GM12878 (cell line): Measurements from ENCODE around the gene ZNF302. TPM values are rescaled to one million over a fixed set of nuclear protein-coding genes. Genes with fewer than 3 reads are reported as not detected.

ENCODE experiments used
- ATAC-seq: fragments of 200-7000 bp; cut with Tn5 transposase; 3 replicates; pipeline ENCODE4 v1.9.1; 2020; ENCODE audit warnings: mild to moderate bottlenecking, moderate library complexity
- BruUV-seq: library from RNA; stranded (reverse); fragments of 400-500 nt; replicated peaks from 2 replicates; lab custom pipeline; 2021; lab: Mats Ljungman, UMichigan
- CTCF ChIA-PET: fragments of 300-600 bp; sonication (Branson Sonifier 250); formaldehyde crosslinking; extraction: SDS; loops from one replicate; lab custom pipeline; 2021; ENCODE audit warnings: inconsistent platforms; lab: Yijun Ruan, JAX
- POLR2A ChIA-PET: fragments of 350-600 bp; formaldehyde crosslinking; extraction: SDS; loops from one replicate; lab custom pipeline; 2021; ENCODE audit warnings: inconsistent platforms; lab: Charles Lee
- RAD21 ChIA-PET: fragments of 300-600 bp; sonication (Branson Sonifier 250); formaldehyde crosslinking; loops from one replicate; lab custom pipeline; 2023; ENCODE audit warnings: antibody characterized with exemption; ENCODE audit not compliant: unreplicated experiment; lab: Charles Lee
- SMC1A ChIA-PET: fragments of 300-600 bp; sonication (Branson Sonifier 250); formaldehyde crosslinking; loops from one replicate; lab custom pipeline; 2023; ENCODE audit not compliant: unreplicated experiment, uncharacterized antibody; lab: Charles Lee
- DNase-seq: peaks from one replicate; pipeline ENCODE4 v3.0.0-alpha.2; 2011; ENCODE audit warnings: low read depth, low spot score
- FAIRE-seq: peaks from 3 replicates; lab custom pipeline; 2011; peaks lifted over from hg19 to GRCh38; lab: Jason Lieb, UNC
- H2AFZ ChIP-seq: 2 replicates; pipeline ENCODE4 v1.6.0; 2011; ENCODE audit warnings: low read depth, low read length, control low read depth; ENCODE audit not compliant: control insufficient read depth
- H3K27ac ChIP-seq: 2 replicates; pipeline ENCODE4 v1.5.1; 2011; ENCODE audit warnings: control low read depth; ENCODE audit not compliant: control insufficient read depth, insufficient read depth
- H3K27me3 ChIP-seq, 2 experiments: replicated peaks in 1 of 2; 2 replicates each; pipeline versions ENCODE4 v1.6.0 to v1.6.1; 2011; ENCODE audit warnings: low read length in 1 of 2; ENCODE audit not compliant: control insufficient read depth in 2 of 2, insufficient read depth in 2 of 2
- H3K36me3 ChIP-seq, 2 experiments: 2 replicates each; pipeline ENCODE4 v1.5.1; 2011; ENCODE audit warnings: low read length in 1 of 2; ENCODE audit not compliant: control insufficient read depth in 2 of 2, insufficient read depth in 2 of 2
- H3K4me1 ChIP-seq: 2 replicates; pipeline ENCODE4 v1.6.1; 2011; ENCODE audit warnings: mild to moderate bottlenecking, low read length, moderate library complexity, mixed read lengths; ENCODE audit not compliant: control insufficient read depth, insufficient read depth
- H3K4me2 ChIP-seq: 2 replicates; pipeline ENCODE4 v1.6.0; 2011; ENCODE audit warnings: control low read depth; ENCODE audit not compliant: control insufficient read depth, insufficient read depth
- H3K4me3 ChIP-seq: fragments of 200-600 bp; sonication (generic); 2 replicates; pipeline ENCODE4 v1.5.1; 2016
- H3K79me2 ChIP-seq: 2 replicates; pipeline ENCODE4 v1.6.0; 2011; ENCODE audit warnings: low read length; ENCODE audit not compliant: control insufficient read depth, insufficient read depth
- H3K9ac ChIP-seq: 2 replicates; pipeline ENCODE4 v1.8.0; 2011; ENCODE audit warnings: low read length, control low read depth, mixed read lengths; ENCODE audit not compliant: control insufficient read depth, insufficient read depth
- H3K9me3 ChIP-seq: replicated peaks from 3 replicates; pipeline ENCODE4 v1.5.1; 2011; ENCODE audit warnings: mild to moderate bottlenecking, low read length; ENCODE audit not compliant: control insufficient read depth, insufficient read depth
- H4K20me1 ChIP-seq: 2 replicates; pipeline ENCODE4 v1.6.0; 2011; ENCODE audit not compliant: control insufficient read depth, insufficient read depth
- BHLHE40 ChIP-seq, 2 experiments: fragments of 450-650 bp in 1 of 2; IDR thresholded peaks; 2 replicates each; pipeline ENCODE4 v1.6.1; 2011 to 2017; ENCODE audit warnings: low read depth in 2 of 2, borderline replicate concordance in 1 of 2, improper control_type of control experiment in 1 of 2, low read length in 1 of 2, mild to moderate bottlenecking in 1 of 2
- CREM ChIP-seq: IDR thresholded peaks from 2 replicates; pipeline ENCODE4 v1.6.1; 2014; ENCODE audit warnings: antibody characterized with exemption, low read depth
- FOXK2 ChIP-seq: fragments of 450-650 bp; IDR thresholded peaks from 2 replicates; pipeline ENCODE4 v1.6.1; 2017; ENCODE audit warnings: mild to moderate bottlenecking, moderate library complexity
- HDAC6 ChIP-seq: fragments of 200-600 bp; sonication (generic); IDR thresholded peaks from one replicate; pipeline ENCODE4 v1.8.0; 2017; ENCODE audit warnings: antibody characterized with exemption; ENCODE audit not compliant: unreplicated experiment
- IRF3 ChIP-seq: fragments of 450-650 bp; IDR thresholded peaks from 2 replicates; pipeline ENCODE4 v1.6.1; 2014; ENCODE audit warnings: mild to moderate bottlenecking
- KAT2A ChIP-seq: conservative IDR thresholded peaks from 2 replicates; pipeline ENCODE4 v1.6.1; 2011; ENCODE audit warnings: low read depth, low read length; ENCODE audit not compliant: control insufficient read depth
- LARP7 ChIP-seq: fragments of 450-650 bp; IDR thresholded peaks from 2 replicates; pipeline ENCODE4 v1.6.1; 2017; ENCODE audit warnings: mild to moderate bottlenecking
- MYC ChIP-seq: IDR thresholded peaks from 2 replicates; pipeline ENCODE4 v1.6.1; 2011; ENCODE audit warnings: mild to moderate bottlenecking, low read length, moderate library complexity, inconsistent platforms; ENCODE audit not compliant: insufficient read depth, insufficient replicate concordance, insufficient read length, severe bottlenecking
- RAD21 ChIP-seq: IDR thresholded peaks from 2 replicates; pipeline ENCODE4 v1.6.1; 2011; ENCODE audit warnings: mild to moderate bottlenecking, low read depth, low read length, moderate library complexity; ENCODE audit not compliant: insufficient read depth
- SREBF2 ChIP-seq: IDR thresholded peaks from 2 replicates; pipeline ENCODE4 v1.6.1; 2012; ENCODE audit warnings: mild to moderate bottlenecking, low read length
- TCF12 ChIP-seq: IDR thresholded peaks from 2 replicates; pipeline ENCODE4 v1.6.1; 2011; ENCODE audit warnings: low read depth, mild to moderate bottlenecking, low read length
- ZBTB4 ChIP-seq: fragments of 450-650 bp; formaldehyde crosslinking; IDR thresholded peaks from 2 replicates; pipeline ENCODE4 v1.4.0; 2022; ENCODE audit warnings: mild to moderate bottlenecking, moderate library complexity
- ZNF384 ChIP-seq: IDR thresholded peaks from 2 replicates; pipeline ENCODE4 v1.6.1; 2012; ENCODE audit warnings: low read depth, mild to moderate bottlenecking, low read length, improper control_type of control experiment, borderline replicate concordance
- WGBS: methylation state at CpG from one replicate; pipeline ENCODE4 v1.1.6; 2016; ENCODE audit warnings: low lambda C conversion rate; ENCODE audit not compliant: insufficient replicate concordance, insufficient coverage; ENCODE audit errors: missing lambda C conversion rate; 5-methylcytosine and 5-hydroxymethylcytosine counted together
- in situ Hi-C: fragments of 300-500 bp; cut with MboI; formaldehyde crosslinking; loops from 9 replicates; pipeline ENCODE4 v1.14.3; 2018; ENCODE audit warnings: mixed read lengths
- intact Hi-C: fragments of 100-400 bp; cut with micrococcal nuclease; formaldehyde crosslinking; loops from one replicate; pipeline ENCODE4 v1.14.2; 2022; ENCODE audit not compliant: unreplicated experiment
- polyA plus RNA-seq, 11 experiments: library from polyadenylated mRNA; depleted of rRNA in 4 of 11; unstranded in 6 of 11; stranded (reverse) in 5 of 11; fragments of >200 nt; fragmentation: Nextera tagmentation in 4 of 11; fragmentation: Illumina TruSeq in 1 of 11; extraction: Ambion mirVana in 4 of 11; extraction: Trizol in 1 of 11; gene quantifications; 1 replicate in 1 of 11; 2 replicates in 10 of 11; pipeline versions ENCODE4 v1.2.1 to v1.2.3, GENCODE V29; 2011 to 2016; ENCODE audit warnings: inconsistent platforms in 2 of 11, missing spikeins in 2 of 11, low read depth in 1 of 11
- total RNA-seq, 4 experiments: library from RNA; depleted of rRNA in 3 of 4; stranded (reverse); fragments of >200 nt in 3 of 4; fragmentation: Illumina TruSeq in 1 of 4; extraction: Trizol in 1 of 4; gene quantifications; 2 replicates each; pipeline versions ENCODE4 v1.2.1 to v1.2.3, GENCODE V29; 2013 to 2021

ZNF302 gene
- total and polyA plus RNA-seq, 10 of the 15 experiments (the other 5 are each of a cell fraction or from before 2014, with no cell fraction given), result 8.4 to 35.4 (median 19.7) TPM

DNA sequence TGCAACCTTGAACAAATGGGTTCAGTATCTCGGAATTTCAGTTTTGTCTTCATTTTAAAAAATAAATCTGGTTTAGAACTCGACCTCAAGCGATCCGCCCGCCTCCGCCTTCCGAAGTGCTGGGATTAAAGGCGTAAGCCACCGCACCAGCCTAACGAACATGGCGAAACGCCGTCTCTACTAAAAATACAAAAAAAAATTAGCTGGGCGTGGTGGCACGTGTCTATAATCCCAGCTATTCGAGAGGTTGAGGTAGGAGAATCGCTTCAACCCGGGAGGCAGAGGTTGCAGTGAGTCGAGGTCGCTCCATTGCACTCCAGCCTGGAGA lies 571 bp downstream of the ZNF302 start (continued):
- TF ChIP-seq BHLHE40 (IDR thresholded peaks at IDR 0.05; ENCODE audit: borderline replicate concordance in 1 of 2, low read depth in 2 of 2, low read length in 1 of 2), result peak in 1 of 2 experiments; percentile 39; a peak in 1 of 4 replicates

DNA sequence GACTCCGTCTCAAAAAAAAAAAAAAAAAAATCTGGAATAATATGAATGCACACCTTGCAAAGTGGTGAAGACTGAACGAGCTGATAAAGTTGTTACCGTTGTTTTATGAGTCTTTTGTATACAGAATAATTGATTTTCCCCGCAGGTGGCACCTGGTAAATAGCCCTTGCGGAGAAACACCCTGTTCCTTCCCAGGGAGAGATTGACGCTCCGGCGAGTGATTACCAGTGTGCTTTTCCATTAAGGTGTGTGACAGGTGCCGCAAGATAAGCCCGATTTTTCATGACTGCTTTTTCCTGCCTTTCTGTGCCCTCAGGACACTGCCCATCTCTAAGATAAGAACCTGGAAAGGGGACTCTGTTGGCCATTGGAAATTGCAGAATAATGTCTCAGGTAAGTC lies 943 bp downstream of the ZNF302 start:
- no TSS peak for BruUV-seq
- Histone ChIP-seq H3K36me3 (peaks cover 0 to 20% of the 10 kb centered on the region in 2 experiments; a peak in 3 of 4 replicates), H3K79me2 (peaks cover 4% of the 10 kb centered on the region), H3K4me2 (peak overlapping the region; percentile 80), H3K4me3 (peak overlapping the region; percentile 67), H3K27me3 (no peaks in the 10 kb centered on the region), H3K9me3 (peaks cover 32% of the 10 kb centered on the region), H4K20me1 (no peaks in the 10 kb centered on the region), H3K4me1 (peaks cover 10% of the 10 kb centered on the region), H2AFZ (no peak overlapping the region), H3K27ac (no peak overlapping the region), H3K9ac (no peak overlapping the region)
- 89% methylated on average over 8 of the region's 10 CpGs for WGBS
- DNase-seq (no peak), FAIRE-seq (no peak), ATAC-seq (no peak)
- in situ Hi-C loops (no loop called here), intact Hi-C loops (loop anchor here (5.0 kb wide), 1 partner anchor 506 kb away; the partner anchor contains the start of gene LSM14A)
- TF ChIP-seq CREM (no peak), FOXK2 (no peak), BHLHE40 (IDR thresholded peaks at IDR 0.05; ENCODE audit: borderline replicate concordance in 1 of 2, low read depth in 2 of 2, low read length in 1 of 2) (no peak), SREBF2 (no peak), LARP7 (no peak), ZNF384 (no peak), MYC (no peak), HDAC6 (no peak), KAT2A (no peak), TCF12 (no peak), ZBTB4 (CRISPR knock-in tag) (no peak), RAD21 (no peak), IRF3 (no peak)
- SMC1A ChIA-PET, result no interaction called here
- CTCF ChIA-PET, result interaction anchor here (1.1 to 3.2 kb wide), 3 partner anchors 30 to 40 kb away, joined by 3 to 12 read pairs (median 3); no protein-coding TSS in a partner anchor
- POLR2A ChIA-PET, result interaction anchor here (0.7 kb wide), 1 partner anchor 37 kb away, joined by 7 read pairs; no protein-coding TSS in a partner anchor
- RAD21 ChIA-PET, result interaction anchor here (0.6 kb wide), 1 partner anchor 100 kb away, joined by 3 read pairs; no protein-coding TSS in a partner anchor
